ENCODE results near the gene BCAN.

BCAN gene

GRCh38 chr1:156638189-156638985, 3.5 kb upstream of the BCAN start:
- TF ChIP-seq, protein P1, sequence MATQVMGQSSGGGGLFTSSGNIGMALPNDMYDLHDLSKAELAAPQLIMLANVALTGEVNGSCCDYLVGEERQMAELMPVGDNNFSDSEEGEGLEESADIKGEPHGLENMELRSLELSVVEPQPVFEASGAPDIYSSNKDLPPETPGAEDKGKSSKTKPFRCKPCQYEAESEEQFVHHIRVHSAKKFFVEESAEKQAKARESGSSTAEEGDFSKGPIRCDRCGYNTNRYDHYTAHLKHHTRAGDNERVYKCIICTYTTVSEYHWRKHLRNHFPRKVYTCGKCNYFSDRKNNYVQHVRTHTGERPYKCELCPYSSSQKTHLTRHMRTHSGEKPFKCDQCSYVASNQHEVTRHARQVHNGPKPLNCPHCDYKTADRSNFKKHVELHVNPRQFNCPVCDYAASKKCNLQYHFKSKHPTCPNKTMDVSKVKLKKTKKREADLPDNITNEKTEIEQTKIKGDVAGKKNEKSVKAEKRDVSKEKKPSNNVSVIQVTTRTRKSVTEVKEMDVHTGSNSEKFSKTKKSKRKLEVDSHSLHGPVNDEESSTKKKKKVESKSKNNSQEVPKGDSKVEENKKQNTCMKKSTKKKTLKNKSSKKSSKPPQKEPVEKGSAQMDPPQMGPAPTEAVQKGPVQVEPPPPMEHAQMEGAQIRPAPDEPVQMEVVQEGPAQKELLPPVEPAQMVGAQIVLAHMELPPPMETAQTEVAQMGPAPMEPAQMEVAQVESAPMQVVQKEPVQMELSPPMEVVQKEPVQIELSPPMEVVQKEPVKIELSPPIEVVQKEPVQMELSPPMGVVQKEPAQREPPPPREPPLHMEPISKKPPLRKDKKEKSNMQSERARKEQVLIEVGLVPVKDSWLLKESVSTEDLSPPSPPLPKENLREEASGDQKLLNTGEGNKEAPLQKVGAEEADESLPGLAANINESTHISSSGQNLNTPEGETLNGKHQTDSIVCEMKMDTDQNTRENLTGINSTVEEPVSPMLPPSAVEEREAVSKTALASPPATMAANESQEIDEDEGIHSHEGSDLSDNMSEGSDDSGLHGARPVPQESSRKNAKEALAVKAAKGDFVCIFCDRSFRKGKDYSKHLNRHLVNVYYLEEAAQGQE (IDR thresholded peaks at IDR 0.05; ENCODE audit: insufficient read depth in 1 of 2, low read depth in 2 of 2, low read length in 2 of 2) = no peak
- TF ChIP-seq FOXP2 (optimal IDR thresholded peaks at IDR 0.05; ENCODE audit: borderline replicate concordance, extremely low read depth, extremely low read length, insufficient read depth) = no peak
- TF ChIP-seq POLR2AphosphoS5 (IDR thresholded peaks at IDR 0.05; ENCODE audit: low read depth, low read length) = no peak
- TF ChIP-seq TAF1 (IDR thresholded peaks at IDR 0.05; ENCODE audit: borderline replicate concordance, insufficient read depth, low read length) = no peak
- TF ChIP-seq SIN3A (IDR thresholded peaks at IDR 0.05; ENCODE audit: borderline replicate concordance, insufficient read depth, low read length) = no peak

DNA sequence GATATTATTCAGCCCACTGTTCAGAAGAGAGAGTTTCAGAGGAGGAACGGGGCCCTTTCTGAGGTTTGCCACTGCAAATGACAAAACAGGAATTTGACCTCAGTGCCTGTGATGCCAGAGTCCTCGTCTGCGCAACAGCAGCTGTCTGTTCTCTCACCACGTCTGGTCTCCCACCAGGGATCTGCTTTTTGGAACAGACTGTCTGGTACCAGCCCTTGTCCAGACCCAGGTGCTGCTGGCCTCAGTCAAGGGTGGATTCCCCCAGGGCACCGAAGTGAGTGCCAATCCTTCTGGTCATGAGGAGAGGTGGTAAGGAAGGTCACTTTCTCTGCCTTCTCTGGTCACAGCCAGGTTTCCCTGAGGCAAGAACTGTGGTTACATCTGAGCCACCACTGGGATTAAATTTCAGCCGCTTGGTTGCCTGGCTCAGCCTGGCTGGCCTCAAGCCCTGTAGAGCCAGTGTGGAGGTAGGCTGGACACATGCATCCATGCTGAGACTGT, 2.3 kb upstream of the BCAN start:
- no peak for TF ChIP-seq TAF1 (IDR thresholded peaks at IDR 0.05; ENCODE audit: borderline replicate concordance, insufficient read depth, low read length)

DNA sequence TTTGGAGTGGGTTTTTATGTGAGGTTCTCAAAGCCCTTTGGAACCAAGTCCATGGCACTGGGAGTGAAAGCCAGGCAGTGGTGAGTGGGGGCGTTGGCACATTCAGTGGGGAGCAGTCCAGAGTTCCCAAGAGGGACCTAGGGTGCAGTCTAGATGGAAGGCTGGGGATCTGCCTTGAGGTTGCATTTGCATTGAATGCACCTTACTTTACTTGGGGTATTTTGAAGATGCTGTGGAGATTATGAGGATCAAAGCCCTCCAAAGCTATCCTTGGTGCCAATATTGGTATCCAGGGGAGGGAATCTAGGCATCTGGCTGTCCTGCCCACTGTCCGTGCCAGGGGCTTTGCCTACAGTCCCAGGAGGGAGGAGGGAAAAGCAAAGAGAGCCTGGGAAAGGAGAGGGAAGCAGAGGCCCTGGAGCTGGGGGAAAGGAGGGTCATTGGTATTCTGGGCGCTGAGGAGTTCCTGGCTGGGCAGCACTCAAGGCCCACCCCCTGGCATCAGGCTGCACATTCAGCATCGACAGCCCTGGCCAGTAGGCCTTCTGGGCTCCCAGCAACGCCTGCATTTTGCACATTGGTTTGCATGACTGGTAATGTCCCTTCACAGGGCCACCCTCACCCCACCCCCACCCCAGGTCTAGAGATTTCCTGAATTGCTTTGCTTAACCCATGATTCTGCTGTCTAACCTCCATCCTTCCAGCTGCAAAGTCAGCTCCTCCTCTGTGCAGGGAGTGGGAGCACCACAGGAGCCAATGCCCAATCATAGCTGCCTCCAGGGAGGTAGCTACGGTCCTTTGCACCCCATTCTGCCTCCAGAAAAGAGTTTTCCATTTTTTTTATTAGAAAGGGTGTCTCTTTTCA, 843 bp upstream of the BCAN start:
- TF ChIP-seq TAF1 (IDR thresholded peaks at IDR 0.05; ENCODE audit: borderline replicate concordance, insufficient read depth, low read length) = no peak
- TF ChIP-seq, protein P1 (IDR thresholded peaks at IDR 0.05; ENCODE audit: insufficient read depth in 1 of 2, low read depth in 2 of 2, low read length in 2 of 2) = no peak
- TF ChIP-seq FOXP2 (optimal IDR thresholded peaks at IDR 0.05; ENCODE audit: borderline replicate concordance, extremely low read depth, extremely low read length, insufficient read depth) = no peak
- no peak for TF ChIP-seq POLR2AphosphoS5 (IDR thresholded peaks at IDR 0.05; ENCODE audit: low read depth, low read length)
- TF ChIP-seq SIN3A (IDR thresholded peaks at IDR 0.05; ENCODE audit: borderline replicate concordance, insufficient read depth, low read length) = no peak

GRCh38 chr1:156642265-156643048, 540 bp downstream of the BCAN start:
- no peak for TF ChIP-seq FOXP2 (optimal IDR thresholded peaks at IDR 0.05; ENCODE audit: borderline replicate concordance, extremely low read depth, extremely low read length, insufficient read depth)
- no peak for TF ChIP-seq TAF1 (IDR thresholded peaks at IDR 0.05; ENCODE audit: borderline replicate concordance, insufficient read depth, low read length)
- TF ChIP-seq SIN3A (IDR thresholded peaks at IDR 0.05; ENCODE audit: borderline replicate concordance, insufficient read depth, low read length) = no peak
- TF ChIP-seq, protein P1 (IDR thresholded peaks at IDR 0.05; ENCODE audit: insufficient read depth in 1 of 2, low read depth in 2 of 2, low read length in 2 of 2) = no peak
- no peak for TF ChIP-seq POLR2AphosphoS5 (IDR thresholded peaks at IDR 0.05; ENCODE audit: low read depth, low read length)
